Thyroid gland (tissue), 4 donors: Measurements from ENCODE around the gene TBRG1. TPM values are rescaled to one million over a fixed set of nuclear protein-coding genes. Genes with fewer than 3 reads are reported as not detected.

ENCODE experiments used
- DNase-seq, 2 donors: peaks; one replicate each; pipeline ENCODE4 v3.0.0-alpha.2; 2019
- H3K27ac ChIP-seq, 3 donors: fragments of 200-600 bp; sonication (generic); 1 replicate in 2 of 3; 2 replicates in 1 of 3; pipeline ENCODE4 v1.5.1; 2016 to 2019; ENCODE audit warnings: mild to moderate bottlenecking in 1 of 3, moderate library complexity in 1 of 3
- H3K27me3 ChIP-seq: fragments of 200-600 bp; sonication (generic); one replicate; pipeline ENCODE4 v1.5.1; 2019
- H3K36me3 ChIP-seq, 2 donors: fragments of 200-600 bp; sonication (generic); one replicate each; pipeline ENCODE4 v1.5.1; 2016 to 2019
- H3K4me1 ChIP-seq, 2 donors: fragments of 200-600 bp; sonication (generic); one replicate each; pipeline ENCODE4 v1.5.1; 2017 to 2019
- H3K4me3 ChIP-seq, 3 donors: fragments of 200-600 bp; sonication (generic); replicated peaks in 1 of 3; 1 replicate in 2 of 3; 2 replicates in 1 of 3; pipeline ENCODE4 v1.5.1; 2016; ENCODE audit warnings: mild to moderate bottlenecking in 1 of 3
- H3K9me3 ChIP-seq: fragments of 200-600 bp; sonication (generic); one replicate; pipeline ENCODE4 v1.5.1; 2017
- CTCF ChIP-seq, 6 experiments: fragments of 200-600 bp in 3 of 6; fragments of 450-650 bp in 3 of 6; sonication (generic) in 3 of 6; IDR thresholded peaks; one replicate each; pipeline ENCODE4 v1.5.1; 2016 to 2019; ENCODE audit warnings: antibody characterized with exemption in 6 of 6, mild to moderate bottlenecking in 2 of 6, inconsistent platforms in 1 of 6, moderate library complexity in 1 of 6
- POLR2A ChIP-seq, 2 donors: fragments of 450-650 bp; IDR thresholded peaks; one replicate each; pipeline ENCODE4 v1.6.1; 2017; ENCODE audit warnings: antibody characterized with exemption in 2 of 2, mild to moderate bottlenecking in 2 of 2, moderate library complexity in 1 of 2
- WGBS, 2 donors: methylation state at CpG; one replicate each; pipeline ENCODE4 v1.1.5; 2017; 5-methylcytosine and 5-hydroxymethylcytosine counted together
- intact Hi-C: fragments of 100-400 bp; cut with DNase I; formaldehyde crosslinking; loops from one replicate; pipeline ENCODE4 v1.15.1; 2023
- small RNA-seq: library from RNA; depleted of rRNA; stranded (forward); fragments of <200 nt; gene quantifications from one replicate; pipeline ENCODE3, GENCODE V24; 2016
- total RNA-seq, 4 donors: library from RNA; depleted of rRNA; stranded (reverse); fragments of >200 nt; gene quantifications; one replicate each; pipeline ENCODE4 v1.2.3, GENCODE V29; 2016

TBRG1 gene
- total RNA-seq, 4 donors from 2014 or later = 34.7 to 59.8 (median 46.3) TPM

GRCh38 chr11:124681421-124681820, 58.8 kb downstream of the TBRG1 start:
- Histone ChIP-seq H3K27ac (no peak overlapping the region), H3K27me3 (no peaks in the 10 kb centered on the region), H3K36me3 (no peaks in the 10 kb centered on the region), H3K4me1 (peaks cover 0 to 3% of the 10 kb centered on the region in 2 donors), H3K4me3 (no peak overlapping the region), H3K9me3 (no peaks in the 10 kb centered on the region)
- intact Hi-C loops = no loop called here
- no peak for DNase-seq
- 96 to 97% methylated on average over 2 of the region's 2 CpGs for WGBS, 2 donors
- TF ChIP-seq CTCF (IDR thresholded peaks at IDR 0.05) (no peak), POLR2A (IDR thresholded peaks at IDR 0.05) (no peak)

- 97 to 98% methylated on average over 1 of the region's 1 CpG for WGBS, 2 donors
- Histone ChIP-seq H3K27me3 (no peaks in the 10 kb centered on the region), H3K9me3 (no peaks in the 10 kb centered on the region), H3K36me3 (no peaks in the 10 kb centered on the region), H3K4me3 (no peak overlapping the region), H3K27ac (no peak overlapping the region), H3K4me1 (no peaks in the 10 kb centered on the region)
- no peak for DNase-seq
- intact Hi-C loops = no loop called here
- no peak for TF ChIP-seq CTCF (IDR thresholded peaks at IDR 0.05)
- TF ChIP-seq POLR2A (IDR thresholded peaks at IDR 0.05) = no peak
These were observed 59.8 kb downstream of the TBRG1 start for GRCh38 chr11:124682443-124682842.

Small RNA genes within 50 kb of the gene (small RNA-seq; reads per million reads assigned to genes)
- not detected for gene RNA5SP352

Other genes with a start within 250 kb of the TBRG1 start
- gene OR8B2, start 238.4 kb upstream of the TBRG1 start, total RNA-seq = not detected
- gene OR8B3, start 223.8 kb upstream of the TBRG1 start, total RNA-seq = not detected
- gene OR8B4, start 198.0 kb upstream of the TBRG1 start, total RNA-seq = not detected
- gene OR8B8, start 177.2 kb upstream of the TBRG1 start, total RNA-seq = not detected
- gene OR8B12, start 79.2 kb upstream of the TBRG1 start, total RNA-seq = not detected
- not detected for gene OR8A1, start 52.9 kb upstream of the TBRG1 start, total RNA-seq
- gene PANX3, start 11.4 kb upstream of the TBRG1 start, total RNA-seq = not detected
- 10 to 100 TPM; 33.9 to 52.5 (median 41.6) TPM for gene SIAE, start 50.9 kb downstream of the TBRG1 start, total RNA-seq
- 10 to 100 TPM; 13.8 to 25.2 (median 23.6) TPM for gene SPA17, start 51.0 kb downstream of the TBRG1 start, total RNA-seq
- 1 to 10 TPM in 3 of 4 donors, under 1 TPM in 1; 0.40 to 3.6 (median 2.7) TPM for gene NRGN, start 117.1 kb downstream of the TBRG1 start, total RNA-seq
- gene VSIG2, start 129.4 kb downstream of the TBRG1 start, total RNA-seq = 10 to 100 TPM; 23.7 to 54.5 (median 28.8) TPM
- 100 to 1,000 TPM; 188 to 294 (median 243) TPM for gene ESAM, start 139.4 kb downstream of the TBRG1 start, total RNA-seq
- gene MSANTD2, start 177.5 kb downstream of the TBRG1 start, total RNA-seq = 10 to 100 TPM; 29.1 to 56.1 (median 37.0) TPM
- gene ROBO3, start 242.6 kb downstream of the TBRG1 start, total RNA-seq = 10 to 100 TPM in 2 of 4 donors, 1 to 10 TPM in 2; 6.7 to 19.8 (median 10.1) TPM